ENCODE results near the gene ST3GAL3. TPM values are rescaled to one million over a fixed set of nuclear protein-coding genes. Genes with fewer than 3 reads are reported as not detected.

The ST3GAL3 gene
- total and polyA plus RNA-seq, 10 of the 15 experiments (the other 5 are each of a cell fraction or from before 2014, with no cell fraction given): 1.2 to 19.3 (median 11.0) TPM

DNA sequence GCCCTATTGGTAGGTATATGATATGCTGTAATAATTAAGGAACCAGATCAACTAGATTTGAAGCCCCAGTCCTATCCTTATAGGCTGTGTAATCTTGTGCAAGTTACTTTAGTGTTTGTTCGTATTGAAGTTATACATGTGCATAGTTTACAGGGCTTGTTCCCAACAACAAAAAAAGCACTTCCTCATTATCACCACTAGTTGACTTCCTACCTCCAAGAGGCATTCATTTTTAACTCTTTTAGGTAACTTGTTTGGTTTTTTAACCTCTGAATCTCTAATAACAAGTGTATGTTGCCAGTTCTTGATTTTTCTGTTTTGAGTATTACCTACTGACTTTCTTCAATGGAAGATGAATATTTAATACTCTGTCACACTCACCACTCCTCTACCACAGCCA lies 71.9 kb downstream of the ST3GAL3 start:
- peaks cover 0 to 7% of the 10 kb centered on the region in 2 experiments; a peak in 2 of 4 replicates for H3K36me3 ChIP-seq (ENCODE audit: control insufficient read depth in 2 of 2, insufficient read depth in 2 of 2, low read length in 1 of 2)
- TF ChIP-seq, protein P1, sequence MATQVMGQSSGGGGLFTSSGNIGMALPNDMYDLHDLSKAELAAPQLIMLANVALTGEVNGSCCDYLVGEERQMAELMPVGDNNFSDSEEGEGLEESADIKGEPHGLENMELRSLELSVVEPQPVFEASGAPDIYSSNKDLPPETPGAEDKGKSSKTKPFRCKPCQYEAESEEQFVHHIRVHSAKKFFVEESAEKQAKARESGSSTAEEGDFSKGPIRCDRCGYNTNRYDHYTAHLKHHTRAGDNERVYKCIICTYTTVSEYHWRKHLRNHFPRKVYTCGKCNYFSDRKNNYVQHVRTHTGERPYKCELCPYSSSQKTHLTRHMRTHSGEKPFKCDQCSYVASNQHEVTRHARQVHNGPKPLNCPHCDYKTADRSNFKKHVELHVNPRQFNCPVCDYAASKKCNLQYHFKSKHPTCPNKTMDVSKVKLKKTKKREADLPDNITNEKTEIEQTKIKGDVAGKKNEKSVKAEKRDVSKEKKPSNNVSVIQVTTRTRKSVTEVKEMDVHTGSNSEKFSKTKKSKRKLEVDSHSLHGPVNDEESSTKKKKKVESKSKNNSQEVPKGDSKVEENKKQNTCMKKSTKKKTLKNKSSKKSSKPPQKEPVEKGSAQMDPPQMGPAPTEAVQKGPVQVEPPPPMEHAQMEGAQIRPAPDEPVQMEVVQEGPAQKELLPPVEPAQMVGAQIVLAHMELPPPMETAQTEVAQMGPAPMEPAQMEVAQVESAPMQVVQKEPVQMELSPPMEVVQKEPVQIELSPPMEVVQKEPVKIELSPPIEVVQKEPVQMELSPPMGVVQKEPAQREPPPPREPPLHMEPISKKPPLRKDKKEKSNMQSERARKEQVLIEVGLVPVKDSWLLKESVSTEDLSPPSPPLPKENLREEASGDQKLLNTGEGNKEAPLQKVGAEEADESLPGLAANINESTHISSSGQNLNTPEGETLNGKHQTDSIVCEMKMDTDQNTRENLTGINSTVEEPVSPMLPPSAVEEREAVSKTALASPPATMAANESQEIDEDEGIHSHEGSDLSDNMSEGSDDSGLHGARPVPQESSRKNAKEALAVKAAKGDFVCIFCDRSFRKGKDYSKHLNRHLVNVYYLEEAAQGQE (IDR thresholded peaks at IDR 0.05; ENCODE audit: low read depth, low read length): no peak
- TF ChIP-seq SUZ12 (IDR thresholded peaks at IDR 0.05; ENCODE audit: unreplicated experiment) (no peak), HDAC6 (IDR thresholded peaks at IDR 0.05; ENCODE audit: unreplicated experiment) (no peak), TCF3 (IDR thresholded peaks at IDR 0.05; ENCODE audit: borderline replicate concordance, insufficient read depth, low read depth, low read length) (no peak), ZNF274 (IDR thresholded peaks at IDR 0.05; ENCODE audit: insufficient read depth, insufficient read length) (no peak), KAT2A (conservative IDR thresholded peaks at IDR 0.05; ENCODE audit: control insufficient read depth, low read depth, low read length) (no peak)
- TF ChIP-seq, protein P2, sequence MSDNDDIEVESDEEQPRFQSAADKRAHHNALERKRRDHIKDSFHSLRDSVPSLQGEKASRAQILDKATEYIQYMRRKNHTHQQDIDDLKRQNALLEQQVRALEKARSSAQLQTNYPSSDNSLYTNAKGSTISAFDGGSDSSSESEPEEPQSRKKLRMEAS (IDR thresholded peaks at IDR 0.05; ENCODE audit: low read depth, low read length): no peak
- WGBS (ENCODE audit: insufficient coverage, insufficient replicate concordance, low lambda C conversion rate, missing lambda C conversion rate): 50% methylated on average over 1 of the region's 1 CpG
- in situ Hi-C loops (cut with MboI) (no loop called here), intact Hi-C loops (cut with micrococcal nuclease; ENCODE audit: unreplicated experiment) (no loop called here)
- POLR2A ChIA-PET: no interaction called here
- SMC1A ChIA-PET (ENCODE audit: uncharacterized antibody, unreplicated experiment): interaction anchor here (1.5 to 1.9 kb wide), 2 partner anchors 16 kb away, joined by 5 to 6 read pairs; no protein-coding TSS in a partner anchor
- BruUV-seq (replicated peaks): no TSS peak
- H3K4me2 ChIP-seq (ENCODE audit: control insufficient read depth, insufficient read depth): no peak overlapping the region
- H3K4me3 ChIP-seq: no peak overlapping the region
- H3K27me3 ChIP-seq (replicated peaks in 1 of 2; ENCODE audit: control insufficient read depth in 2 of 2, insufficient read depth in 2 of 2, low read length in 1 of 2): no peaks in the 10 kb centered on the region
- FAIRE-seq (no peak), DNase-seq (ENCODE audit: low read depth, low spot score) (no peak), ATAC-seq (no peak)
- H3K79me2 ChIP-seq (ENCODE audit: control insufficient read depth, insufficient read depth, low read length): no peaks in the 10 kb centered on the region; the same call in 1 of the 2 replicates
- no peaks in the 10 kb centered on the region for H4K20me1 ChIP-seq (ENCODE audit: control insufficient read depth, insufficient read depth)
- RAD21 ChIA-PET (ENCODE audit: unreplicated experiment): no interaction called here
- H3K9ac ChIP-seq (ENCODE audit: control insufficient read depth, insufficient read depth, low read length): no peak overlapping the region
- no peak overlapping the region for H2AFZ ChIP-seq (ENCODE audit: control insufficient read depth, low read depth, low read length)
- H3K27ac ChIP-seq (ENCODE audit: control insufficient read depth, insufficient read depth): no peak overlapping the region
- CTCF ChIA-PET: no interaction called here
- H3K4me1 ChIP-seq (ENCODE audit: control insufficient read depth, insufficient read depth, low read length): peaks cover 15% of the 10 kb centered on the region
- H3K9me3 ChIP-seq (replicated peaks; ENCODE audit: control insufficient read depth, insufficient read depth, low read length): peaks cover 10% of the 10 kb centered on the region; the same call in 2 of the 3 replicates

Measured in GM12878 (cell line).